ENCODE data around the gene TLR1.

DNA sequence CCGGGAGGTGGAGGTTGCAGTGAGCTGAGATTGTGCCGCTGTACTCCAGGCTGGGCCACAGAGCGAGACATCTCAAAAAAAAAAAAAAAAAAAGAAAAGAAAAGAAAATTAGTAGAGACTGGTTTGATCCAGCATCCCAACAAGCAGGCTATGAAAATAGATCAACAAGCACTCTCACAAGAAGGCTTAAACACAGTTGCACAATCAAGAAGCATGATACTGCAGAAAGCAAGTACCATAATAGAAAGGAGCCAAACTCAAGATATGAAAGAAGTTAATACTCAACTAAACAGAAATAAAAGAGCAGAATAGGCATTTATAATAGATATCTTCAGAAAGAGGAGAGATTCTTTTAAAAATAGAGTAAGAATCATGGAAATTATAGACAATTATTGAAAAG lies 41.4 kb upstream of the TLR1 start:
- TF ChIP-seq, protein P1, sequence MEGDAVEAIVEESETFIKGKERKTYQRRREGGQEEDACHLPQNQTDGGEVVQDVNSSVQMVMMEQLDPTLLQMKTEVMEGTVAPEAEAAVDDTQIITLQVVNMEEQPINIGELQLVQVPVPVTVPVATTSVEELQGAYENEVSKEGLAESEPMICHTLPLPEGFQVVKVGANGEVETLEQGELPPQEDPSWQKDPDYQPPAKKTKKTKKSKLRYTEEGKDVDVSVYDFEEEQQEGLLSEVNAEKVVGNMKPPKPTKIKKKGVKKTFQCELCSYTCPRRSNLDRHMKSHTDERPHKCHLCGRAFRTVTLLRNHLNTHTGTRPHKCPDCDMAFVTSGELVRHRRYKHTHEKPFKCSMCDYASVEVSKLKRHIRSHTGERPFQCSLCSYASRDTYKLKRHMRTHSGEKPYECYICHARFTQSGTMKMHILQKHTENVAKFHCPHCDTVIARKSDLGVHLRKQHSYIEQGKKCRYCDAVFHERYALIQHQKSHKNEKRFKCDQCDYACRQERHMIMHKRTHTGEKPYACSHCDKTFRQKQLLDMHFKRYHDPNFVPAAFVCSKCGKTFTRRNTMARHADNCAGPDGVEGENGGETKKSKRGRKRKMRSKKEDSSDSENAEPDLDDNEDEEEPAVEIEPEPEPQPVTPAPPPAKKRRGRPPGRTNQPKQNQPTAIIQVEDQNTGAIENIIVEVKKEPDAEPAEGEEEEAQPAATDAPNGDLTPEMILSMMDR (IDR thresholded peaks at IDR 0.05), result no peak
- TF ChIP-seq POLR2AphosphoS5 (IDR thresholded peaks at IDR 0.05), result no peak

All from breast epithelium (tissue), 3 donors.